Stimulated activated CD8-positive, alpha-beta memory T cell treated with anti-CD3 and anti-CD28 coated beads, Interleukin-7, amount 100 ng/mL, for 24 hours (primary cell): ENCODE data around the gene CASTOR2.
"Not testable (repeated sequence)": the region's sequence is repeated elsewhere in the genome, so short reads cannot be mapped to it uniquely, and the experiment has no call there.

Experiments
- DNase-seq: peaks from one replicate; pipeline ENCODE4 v3.0.0-alpha.2; 2020; ENCODE audit warnings: low read depth

CASTOR2 gene

DNA sequence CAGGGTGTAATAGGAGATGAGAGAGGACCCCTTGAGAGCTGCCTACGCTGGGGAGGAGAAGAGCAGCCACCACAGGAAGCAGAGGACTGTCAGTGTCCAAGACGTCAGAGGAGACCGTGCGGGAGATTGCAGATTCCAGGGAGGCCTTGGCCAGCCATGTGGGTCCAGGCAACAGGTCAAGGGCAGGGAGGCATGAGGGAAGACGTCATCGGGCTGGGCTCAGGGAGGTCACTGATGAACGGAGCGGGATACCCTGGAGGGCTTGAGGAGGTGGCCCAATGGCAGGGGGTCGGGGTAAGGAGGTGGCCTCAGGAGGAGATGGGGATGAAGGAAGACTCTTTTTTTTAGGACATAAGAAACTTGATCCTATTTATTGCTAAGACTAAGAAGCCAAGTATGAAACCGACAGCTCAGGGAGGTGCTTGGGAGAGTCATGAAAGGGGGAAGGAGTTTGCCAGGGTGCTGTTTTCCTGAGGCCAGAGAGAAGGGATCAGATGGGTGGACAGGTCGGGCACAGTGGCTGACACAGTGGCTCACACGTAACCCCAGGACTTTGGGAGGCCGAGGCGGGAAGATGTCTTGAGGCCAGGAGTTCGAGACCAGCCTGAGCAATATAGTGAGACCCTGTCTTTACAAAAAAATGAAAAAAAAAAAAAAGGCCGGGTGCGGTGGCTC is 30.5 kb downstream of the CASTOR2 start:
- not testable (repeated sequence) for DNase-seq

DNA sequence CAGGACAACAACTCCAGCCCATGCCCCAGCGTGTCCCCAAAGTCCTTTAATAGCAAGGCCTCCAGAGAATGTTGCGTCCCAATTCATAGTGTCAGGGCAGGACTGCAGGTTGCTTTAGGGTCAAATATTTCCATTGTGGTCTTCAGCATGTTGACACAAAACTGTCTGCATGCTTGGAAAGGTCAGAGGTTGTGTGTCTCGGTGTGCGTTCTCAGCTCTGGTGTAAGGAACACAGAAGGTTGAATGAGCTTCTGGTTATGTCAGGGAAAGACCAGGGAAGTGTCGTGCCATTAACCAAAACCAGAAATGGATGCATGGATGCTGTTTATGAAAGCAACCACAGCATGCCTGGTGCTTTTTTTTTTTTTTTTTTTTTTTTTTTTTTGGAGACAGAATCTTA is 31.9 kb downstream of the CASTOR2 start:
- DNase-seq = not testable (repeated sequence)

DNA sequence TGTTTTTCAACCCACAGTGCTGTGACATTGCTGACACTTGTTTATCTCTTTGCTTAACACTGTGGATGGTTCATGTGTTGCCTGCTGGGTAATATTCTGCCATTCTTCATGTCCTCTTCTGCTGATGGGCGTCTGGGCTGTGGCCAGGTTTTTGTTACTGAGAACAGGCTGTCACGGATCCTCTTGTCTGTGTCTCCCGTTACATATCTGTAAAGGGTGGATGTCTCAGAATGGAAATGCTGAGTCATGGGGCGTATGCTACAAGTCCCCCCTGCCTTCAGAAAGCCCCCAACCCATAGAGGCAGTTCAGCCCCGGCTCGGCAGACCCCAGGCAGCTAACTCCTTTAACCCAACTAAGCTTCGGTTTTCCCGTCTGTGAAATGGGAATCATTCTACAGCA is 33.3 kb downstream of the CASTOR2 start:
- not testable (repeated sequence) for DNase-seq

DNA sequence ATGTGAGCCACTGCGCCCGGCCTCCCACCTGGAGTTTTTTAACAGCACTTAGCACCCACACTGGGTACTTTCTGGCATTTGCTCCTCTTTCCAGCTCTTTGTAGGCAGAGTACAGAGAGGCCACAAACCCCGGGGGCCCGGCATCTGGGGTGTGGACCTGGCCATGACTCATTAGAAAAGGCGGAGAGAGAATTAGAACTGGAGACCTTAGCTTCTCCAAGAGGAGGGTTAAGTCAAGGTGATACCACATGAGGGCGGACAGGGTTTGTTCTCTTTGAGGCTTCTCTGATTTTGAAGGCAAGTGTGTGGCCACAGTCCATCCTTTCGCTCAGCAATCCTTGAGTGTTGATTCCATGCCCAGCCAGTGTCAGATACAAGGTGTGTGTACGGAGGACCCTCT is 36.9 kb downstream of the CASTOR2 start:
- DNase-seq = not testable (repeated sequence)

DNA sequence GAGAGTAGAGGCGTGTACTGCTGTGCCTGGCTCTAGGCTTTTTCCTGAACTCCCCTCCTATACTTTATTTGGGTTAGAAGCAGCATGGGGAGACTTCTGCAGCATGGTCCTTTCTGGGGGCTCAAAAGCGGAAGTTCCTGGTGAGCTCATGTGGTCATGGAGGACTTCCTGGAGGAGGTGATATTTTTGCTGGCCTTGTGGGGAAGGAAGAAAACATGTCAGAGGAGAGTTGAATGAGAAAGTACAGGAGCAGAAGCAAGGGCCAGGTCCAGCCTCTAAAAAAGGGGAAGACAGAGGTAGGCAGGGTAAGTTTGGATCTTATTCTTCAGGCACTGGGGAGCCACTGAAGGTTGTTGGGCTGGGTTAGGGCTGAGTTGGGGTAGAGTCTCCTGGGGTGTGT is 45.5 kb downstream of the CASTOR2 start:
- no peak for DNase-seq

DNA sequence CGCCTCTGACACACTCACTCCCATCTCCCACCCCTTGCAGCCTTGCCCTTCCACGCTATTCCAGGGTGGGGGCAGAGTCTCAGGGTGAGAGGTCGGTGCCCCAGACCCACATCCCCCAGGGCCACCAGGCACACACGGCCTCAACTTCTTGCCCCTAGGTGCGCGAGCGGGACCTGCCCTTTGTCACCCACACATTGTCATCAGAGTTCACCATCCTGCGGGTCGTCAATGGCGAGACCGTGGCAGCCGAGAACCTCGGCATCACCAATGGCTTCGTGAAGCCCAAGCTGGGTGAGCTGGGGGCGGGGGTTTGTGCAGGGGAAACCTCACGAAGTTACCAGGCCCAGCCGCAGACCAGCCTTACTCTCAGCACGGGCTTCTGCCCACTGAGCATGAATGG is 53.3 kb downstream of the CASTOR2 start:
- DNase-seq = no peak

DNA sequence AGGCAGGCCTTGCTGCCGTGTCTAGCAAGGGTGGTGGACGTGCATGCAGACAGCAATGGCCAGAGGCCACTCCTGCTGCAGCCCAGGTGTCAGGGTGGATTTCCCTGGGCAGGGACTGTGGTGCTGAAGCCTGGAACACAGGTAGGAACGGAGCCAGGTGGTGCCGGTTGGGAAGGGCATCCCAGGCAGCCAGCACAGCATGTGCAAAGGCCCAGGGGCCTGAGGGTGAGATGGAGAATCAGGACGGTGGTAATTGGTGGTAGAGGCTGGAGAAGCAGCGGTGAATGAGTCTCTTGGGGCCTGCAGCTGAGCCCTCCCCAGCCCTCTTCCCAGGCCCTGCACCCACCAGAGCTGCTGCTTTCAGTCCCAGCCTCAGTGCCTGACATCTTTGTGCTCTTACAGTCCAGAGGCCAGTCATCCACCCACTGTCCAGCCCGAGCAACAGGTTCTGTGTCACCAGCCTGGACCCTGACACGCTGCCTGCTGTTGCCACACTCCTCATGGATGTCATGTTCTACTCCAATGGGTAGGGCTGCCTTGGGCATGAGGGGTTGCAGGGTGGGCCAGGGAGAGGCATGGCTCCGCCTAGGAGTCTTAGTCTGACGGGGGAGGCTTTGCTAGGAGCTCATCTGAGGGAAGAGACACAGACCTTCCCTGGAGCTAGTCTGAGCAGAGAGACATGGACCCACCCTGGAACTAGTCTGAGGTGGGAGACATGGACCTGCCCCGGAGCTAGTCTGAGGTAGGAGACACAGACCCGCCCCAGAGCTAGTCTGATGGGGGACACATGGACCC is 54.3 kb downstream of the CASTOR2 start:
- DNase-seq = no peak

DNA sequence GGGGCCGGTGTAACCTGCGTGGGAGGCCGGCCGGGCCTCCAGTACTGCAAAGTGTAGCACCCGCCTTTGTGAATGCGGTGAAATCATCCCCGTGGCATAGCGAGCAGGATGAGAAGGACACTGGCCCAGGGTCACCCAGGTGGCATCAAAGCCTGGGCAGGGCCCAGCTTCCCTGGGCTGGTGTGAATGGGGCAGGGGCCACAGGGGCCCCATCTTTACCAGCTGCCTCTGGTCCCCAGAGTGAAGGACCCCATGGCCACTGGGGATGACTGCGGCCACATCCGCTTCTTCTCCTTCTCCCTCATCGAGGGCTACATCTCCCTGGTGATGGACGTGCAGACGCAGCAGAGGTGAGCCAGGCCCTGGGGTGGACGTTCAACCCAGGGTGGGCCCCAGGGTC is 55.3 kb downstream of the CASTOR2 start:
- no peak for DNase-seq

DNA sequence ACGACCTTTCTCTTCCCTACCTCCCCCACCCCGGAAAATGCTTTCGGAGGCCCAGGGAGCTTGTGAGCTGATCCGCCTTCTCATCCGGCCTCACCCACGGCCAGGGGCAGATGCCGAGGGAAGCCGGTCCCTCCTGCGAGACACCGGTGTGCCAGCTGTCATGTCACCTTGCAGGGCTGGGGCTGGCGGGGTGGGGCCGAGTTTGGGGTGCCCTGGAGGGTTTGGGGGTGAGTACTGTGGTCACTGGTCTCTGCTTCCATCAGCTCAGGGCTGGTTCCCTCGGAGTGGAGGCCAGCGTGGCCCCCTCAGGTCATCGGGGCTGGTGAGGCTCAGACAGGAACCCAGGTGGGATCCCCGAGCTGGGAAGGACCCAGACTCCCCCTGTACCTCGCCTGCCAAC is 60.4 kb downstream of the CASTOR2 start:
- no peak for DNase-seq

DNA sequence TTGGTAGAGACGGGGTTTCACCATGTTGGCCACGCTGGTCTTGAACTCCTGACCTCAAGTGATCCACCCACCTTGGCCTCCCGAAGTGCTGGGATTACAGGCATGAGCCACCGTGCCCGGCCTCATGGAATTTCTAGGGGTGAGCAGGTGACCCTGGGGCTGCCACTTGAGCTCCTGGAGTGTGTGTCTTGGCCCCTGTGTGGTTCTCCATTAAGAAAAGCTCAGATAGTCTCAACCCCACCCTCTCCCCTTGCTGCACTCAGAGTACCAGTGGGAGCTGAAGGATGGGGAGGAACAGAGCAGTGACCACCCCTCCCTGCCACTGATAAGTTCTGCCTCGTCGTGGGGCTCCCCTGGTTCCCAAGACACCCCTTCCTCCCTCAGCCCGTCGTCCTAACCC is 63.8 kb downstream of the CASTOR2 start:
- DNase-seq = no peak

DNA sequence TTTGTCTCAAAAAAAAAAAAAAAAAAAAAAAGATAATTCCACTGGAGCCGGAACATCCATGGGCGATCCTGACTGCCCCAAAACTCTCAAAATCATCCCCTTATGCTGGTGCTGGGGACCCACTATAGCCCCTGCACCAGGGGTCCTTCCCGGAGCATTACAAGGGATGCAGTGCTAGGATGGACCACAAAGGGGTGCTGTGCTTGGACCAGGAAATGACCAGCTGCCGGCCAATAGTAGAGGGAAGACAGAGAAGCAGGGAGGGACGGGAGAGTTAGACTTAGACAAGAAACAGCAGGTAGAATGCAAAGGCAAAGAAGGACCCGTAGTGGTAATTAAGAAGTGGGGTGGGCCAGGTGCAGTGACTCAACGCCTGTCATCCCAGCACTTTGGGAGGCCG is 68.6 kb downstream of the CASTOR2 start:
- no peak for DNase-seq

DNA sequence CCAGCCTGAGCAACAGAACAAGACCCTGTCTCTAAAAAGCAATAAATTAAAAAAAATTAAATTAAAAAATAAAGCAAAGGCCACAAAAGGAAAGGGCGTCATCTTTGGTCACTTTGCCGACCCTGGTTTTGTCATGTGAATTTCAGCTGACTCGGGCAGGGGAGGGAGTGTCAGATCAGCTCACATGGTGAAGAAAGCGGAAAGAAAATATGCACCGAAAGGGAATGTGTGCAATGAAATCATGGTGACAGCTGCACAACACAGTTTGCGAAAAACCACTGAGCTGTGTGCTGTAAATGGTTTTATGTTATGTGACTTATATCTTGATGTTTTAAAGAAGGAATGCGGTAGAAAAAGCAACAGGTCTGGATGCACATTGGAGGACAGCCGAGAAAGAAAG is 69.3 kb downstream of the CASTOR2 start:
- no peak for DNase-seq

DNA sequence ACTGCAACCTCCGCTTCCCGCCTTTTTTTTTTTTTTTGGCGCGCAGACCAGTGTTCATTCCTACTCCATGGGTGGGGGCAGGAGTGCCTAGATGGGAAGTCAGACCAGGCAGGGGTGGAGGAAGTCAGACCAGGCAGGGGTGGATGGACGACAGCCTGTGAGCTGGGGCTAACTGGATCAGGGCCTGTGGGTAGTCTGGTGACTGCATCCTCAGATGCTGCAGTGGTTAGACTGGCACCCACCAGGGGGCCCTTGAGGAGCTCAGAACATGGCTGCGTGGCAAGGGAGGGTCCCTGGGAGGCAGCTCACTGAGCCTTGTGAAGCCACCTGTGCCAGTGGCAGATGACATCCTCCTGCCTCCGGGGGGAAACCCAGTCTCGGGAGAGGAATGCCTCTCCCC is 74.0 kb downstream of the CASTOR2 start:
- DNase-seq = no peak

DNA sequence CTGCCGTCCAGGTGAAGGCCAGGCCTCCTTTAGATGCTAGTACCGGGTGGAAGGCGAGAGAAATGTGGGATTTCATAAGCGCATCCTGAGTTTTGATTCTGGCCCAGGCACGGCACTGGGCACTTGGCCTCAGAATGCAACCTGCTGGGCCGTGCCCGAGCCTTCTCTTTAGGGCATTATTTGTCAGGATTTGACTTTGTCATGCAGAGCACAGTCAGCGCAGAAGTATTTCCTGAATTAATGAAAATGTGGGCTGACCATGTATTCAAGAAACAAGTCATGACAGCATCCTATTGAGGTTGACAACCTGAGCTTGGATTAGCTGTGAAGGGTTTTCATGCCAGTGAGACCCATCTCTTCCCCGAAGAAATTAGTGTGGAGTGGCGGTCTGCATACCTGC is 74.7 kb downstream of the CASTOR2 start:
- no peak for DNase-seq

DNA sequence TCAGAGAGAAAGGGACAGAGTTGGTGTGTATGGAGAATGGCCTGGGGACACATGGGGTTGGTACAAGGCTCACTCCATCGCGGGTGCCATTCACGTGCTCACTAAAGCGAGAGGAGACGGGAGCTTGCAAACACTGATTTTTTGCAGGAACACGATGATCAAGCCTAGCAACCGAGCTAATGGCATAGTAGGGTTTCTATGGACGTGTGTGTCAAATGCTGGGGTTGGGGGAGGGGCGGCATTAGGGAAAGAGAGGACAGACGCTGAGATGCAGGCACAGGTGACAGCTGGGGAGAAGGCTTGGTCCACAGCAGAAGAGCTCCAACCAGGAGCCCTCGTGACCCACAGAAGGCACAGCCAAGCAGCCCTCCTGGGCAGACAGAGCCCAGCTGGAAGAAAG is 75.2 kb downstream of the CASTOR2 start:
- no peak for DNase-seq

DNA sequence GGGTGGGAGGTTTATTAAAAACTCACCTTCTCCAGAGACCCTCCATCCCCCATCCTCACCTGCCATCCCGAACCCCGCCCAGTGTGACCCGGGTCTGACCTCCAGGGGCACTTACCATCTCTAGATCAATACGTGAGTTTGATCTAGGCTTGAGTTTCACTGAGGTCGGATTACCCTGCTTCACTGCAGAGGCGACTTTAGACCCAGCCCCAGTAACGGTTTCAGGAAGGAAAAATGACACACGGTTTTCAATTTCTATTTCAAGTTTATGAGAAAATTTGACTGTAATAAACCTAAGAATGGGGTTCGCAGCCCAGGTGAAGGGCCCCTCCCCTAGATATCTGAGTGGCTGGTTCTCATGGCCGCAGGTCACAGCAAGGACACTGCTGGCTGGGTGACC is 76.0 kb downstream of the CASTOR2 start:
- DNase-seq = no peak

DNA sequence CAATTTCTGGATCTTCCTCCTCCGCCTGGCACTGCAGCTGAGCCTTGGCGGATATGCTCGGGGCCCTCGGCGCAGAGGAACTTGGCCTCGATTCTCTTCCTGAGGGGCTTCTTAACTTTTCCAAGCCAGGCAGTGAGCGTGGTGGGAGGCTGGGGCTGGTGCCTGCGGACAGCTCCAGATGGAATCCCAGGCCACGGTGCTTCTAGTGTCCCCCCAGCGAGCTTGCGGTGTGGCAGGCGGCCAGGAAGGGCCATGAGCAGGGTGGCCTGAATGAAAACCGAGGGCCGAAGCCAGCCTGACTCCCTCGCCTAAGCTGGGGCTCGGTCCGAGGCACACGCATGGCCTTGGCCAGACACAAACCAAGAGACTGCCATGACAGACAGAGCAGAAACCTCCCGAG is 77.8 kb downstream of the CASTOR2 start:
- no peak for DNase-seq

DNA sequence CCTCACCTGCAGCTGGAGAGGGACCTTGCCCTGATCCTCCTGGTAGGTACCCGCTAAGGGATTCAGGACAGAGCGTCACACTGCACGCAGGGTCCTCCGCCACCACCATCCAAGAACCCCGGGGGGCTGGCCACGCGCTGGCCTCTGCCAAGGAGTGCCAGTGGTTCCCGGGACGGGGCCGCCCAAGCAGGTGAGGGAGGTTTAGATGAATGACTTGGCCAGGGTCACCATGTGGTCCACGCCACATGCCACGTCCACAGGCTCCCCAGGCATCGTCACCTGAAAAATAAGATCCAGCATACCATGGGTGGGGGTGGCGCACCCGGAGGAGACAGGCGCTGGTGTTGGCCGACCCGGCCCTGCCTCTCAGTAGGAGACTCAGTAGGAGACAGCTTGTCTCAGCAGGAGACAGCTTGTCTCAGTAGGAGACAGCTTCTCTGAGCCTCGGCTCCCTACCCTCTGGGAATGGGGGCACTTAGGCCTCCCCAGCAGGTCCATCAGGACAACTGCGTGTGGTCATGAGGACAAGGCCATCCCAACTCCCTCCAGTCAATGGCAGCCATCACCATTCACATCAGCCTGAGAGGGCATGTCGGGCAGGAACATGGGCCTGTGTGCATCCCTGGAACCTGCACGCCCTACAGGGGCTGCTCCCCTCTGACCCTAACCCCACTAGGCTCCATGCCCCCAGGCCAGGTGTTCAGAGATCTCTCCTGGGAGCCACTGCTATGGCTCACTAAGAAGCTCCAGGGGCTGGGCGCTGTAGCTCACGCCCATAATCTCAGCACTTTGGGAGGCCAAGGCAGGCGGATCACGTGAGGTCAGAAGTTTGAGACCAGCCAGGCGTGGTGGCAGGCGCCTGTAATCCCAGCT is 78.6 kb downstream of the CASTOR2 start:
- DNase-seq = no peak

DNA sequence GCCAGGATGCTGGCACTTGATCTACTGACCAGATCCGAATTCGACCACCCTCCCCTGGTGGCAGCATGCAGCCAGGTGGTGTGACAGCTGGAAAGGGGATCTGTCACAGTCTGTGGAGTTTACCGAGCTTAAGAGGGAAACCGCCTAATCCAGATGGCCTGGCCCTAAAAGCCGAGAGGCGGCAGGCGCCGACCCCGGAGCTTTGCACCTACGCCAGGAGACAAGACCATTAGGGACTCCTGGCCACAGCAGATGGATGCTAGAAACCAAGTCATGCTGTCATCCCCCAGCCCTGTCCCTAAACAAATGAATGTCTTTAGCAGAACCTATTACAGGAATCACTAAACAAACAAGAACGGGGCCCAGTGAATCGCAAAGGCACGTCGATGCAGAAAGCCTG is 81.4 kb downstream of the CASTOR2 start:
- no peak for DNase-seq

DNA sequence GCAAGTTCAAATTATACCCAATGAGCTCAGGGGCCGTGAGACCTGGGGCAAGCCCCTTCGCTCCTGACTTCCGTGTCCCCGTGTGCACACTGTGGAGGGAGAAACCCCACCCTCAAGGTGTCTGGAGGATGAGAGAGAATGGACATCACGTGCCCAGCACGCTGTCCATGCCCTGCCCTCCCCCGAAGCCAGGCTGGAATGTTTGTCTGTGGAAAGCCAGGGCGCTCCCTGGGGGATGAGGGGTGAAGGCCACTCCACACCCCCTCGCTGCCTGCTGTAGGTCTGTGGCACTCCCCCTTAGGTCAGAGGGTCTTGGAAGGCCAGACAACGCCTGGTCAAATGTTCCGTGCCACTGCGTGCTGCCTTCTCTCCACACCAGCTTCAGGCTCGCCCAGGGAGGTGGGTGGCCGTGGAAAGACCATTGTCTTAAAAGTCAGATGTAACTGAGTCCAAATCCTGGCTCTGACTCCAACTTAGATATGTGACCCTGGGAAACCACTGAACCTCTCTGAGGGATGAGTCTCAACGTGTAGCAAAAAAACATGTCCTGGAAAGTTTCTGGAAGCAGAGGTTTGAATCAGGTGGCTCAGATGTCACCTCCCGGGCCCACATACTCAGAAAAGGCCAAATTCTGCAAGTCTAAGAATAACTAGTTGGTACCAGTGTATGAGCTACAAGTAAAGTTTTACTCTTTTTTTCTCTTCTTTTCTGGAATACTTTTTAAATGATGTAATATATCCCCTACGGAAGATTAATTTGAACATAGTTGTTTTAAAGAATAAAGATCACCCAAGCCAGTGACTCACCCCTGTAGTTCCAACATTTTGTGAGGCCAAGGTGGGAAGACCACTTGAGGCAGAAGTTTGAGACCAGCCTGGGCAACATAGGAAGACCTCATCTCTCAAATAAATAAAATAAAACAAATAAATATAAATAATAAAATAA is 84.2 kb downstream of the CASTOR2 start:
- DNase-seq = no peak

DNA sequence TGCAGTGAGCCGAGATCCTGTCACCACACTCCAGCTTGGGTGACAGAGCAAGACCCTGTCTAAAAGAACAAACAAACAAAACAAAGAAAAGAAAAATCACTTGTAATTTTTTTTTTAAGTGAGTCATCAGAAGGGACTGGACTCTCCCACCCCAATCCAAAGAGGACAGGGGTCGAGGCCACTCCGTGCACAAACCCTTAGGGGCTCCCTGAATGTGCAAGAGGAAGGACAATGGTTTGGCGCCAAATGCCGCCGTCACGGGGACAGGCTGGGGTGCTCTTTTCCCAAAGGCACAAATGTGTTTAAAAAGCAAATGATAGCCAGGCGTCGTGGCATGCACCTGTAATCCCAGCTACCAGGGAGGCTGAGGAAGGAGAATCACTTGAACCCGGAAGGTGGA is 85.3 kb downstream of the CASTOR2 start:
- no peak for DNase-seq

DNA sequence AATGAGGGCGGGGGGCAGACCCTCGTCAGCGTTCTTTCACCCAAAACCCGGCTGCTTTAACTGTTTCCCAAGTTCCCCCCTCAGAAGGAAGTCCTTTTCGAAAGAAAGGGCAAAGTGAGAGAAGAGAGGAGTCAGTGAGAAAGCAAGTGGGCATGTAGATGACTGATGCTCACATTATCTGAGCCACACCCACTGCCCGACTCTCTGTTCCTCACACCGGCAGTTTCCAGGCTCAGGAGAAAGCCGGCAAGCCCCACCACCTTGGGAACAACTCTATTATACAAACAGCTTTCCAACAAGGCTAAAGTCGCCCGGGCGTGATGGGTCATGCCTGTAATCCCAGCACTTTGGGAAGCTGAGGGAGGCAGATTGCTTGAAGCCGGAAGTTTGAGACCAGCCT is 86.0 kb downstream of the CASTOR2 start:
- DNase-seq = no peak
